PC-3 (cell line): ENCODE results near the gene PLCL1. TPM values are rescaled to one million over a fixed set of nuclear protein-coding genes. Genes with fewer than 3 reads are reported as not detected.

Experiments used
- ATAC-seq: fragments of 200-7000 bp; cut with Tn5 transposase; 2 replicates; pipeline ENCODE4 v1.9.1; 2020; ENCODE audit warnings: mild to moderate bottlenecking, moderate library complexity
- BruUV-seq: library from RNA; stranded (reverse); fragments of 400-500 nt; replicated peaks from 2 replicates; lab custom pipeline; 2021; lab: Mats Ljungman, UMichigan
- CTCF ChIA-PET: fragments of 300-600 bp; sonication (Branson Sonifier 250); formaldehyde crosslinking; loops from one replicate; lab custom pipeline; 2022; ENCODE audit warnings: antibody characterized with exemption; lab: Charles Lee
- POLR2A ChIA-PET: fragments of 300-600 bp; sonication (Branson Sonifier 250); formaldehyde crosslinking; loops from one replicate; lab custom pipeline; 2022; ENCODE audit warnings: antibody characterized with exemption; ENCODE audit not compliant: unreplicated experiment; lab: Charles Lee
- DNase-seq: peaks from one replicate; pipeline ENCODE4 v3.0.0-alpha.2; 2015
- H2AFZ ChIP-seq: fragments of 300-600 bp; sonication (generic); 2 replicates; pipeline ENCODE4 v1.6.0; 2016; ENCODE audit warnings: antibody characterized with exemption, low read length
- H3F3A ChIP-seq: fragments of 300-600 bp; sonication (generic); one replicate; pipeline ENCODE4 v1.6.0; 2017; ENCODE audit warnings: antibody characterized with exemption, low read length, control low read depth, mild to moderate bottlenecking; ENCODE audit not compliant: unreplicated experiment
- H3K27ac ChIP-seq: fragments of 300-600 bp; sonication (generic); 2 replicates; pipeline ENCODE4 v1.5.1; 2016; ENCODE audit warnings: mild to moderate bottlenecking, low read length
- H3K27me3 ChIP-seq: fragments of 300-600 bp; sonication (generic); 2 replicates; pipeline ENCODE4 v1.6.1; 2016; ENCODE audit warnings: low read length, mixed read lengths
- H3K36me3 ChIP-seq: fragments of 300-600 bp; sonication (generic); 2 replicates; pipeline ENCODE4 v1.6.1; 2016; ENCODE audit warnings: low read depth, mixed run types, low read length, mixed read lengths
- H3K4me1 ChIP-seq: fragments of 300-600 bp; sonication (generic); 2 replicates; pipeline ENCODE4 v1.5.1; 2016; ENCODE audit warnings: low read length; ENCODE audit not compliant: insufficient read depth
- H3K4me2 ChIP-seq: fragments of 300-600 bp; sonication (generic); 2 replicates; pipeline ENCODE4 v1.6.0; 2016; ENCODE audit warnings: low read length
- H3K4me3 ChIP-seq: fragments of 300-600 bp; sonication (generic); 2 replicates; pipeline ENCODE4 v1.5.1; 2016; ENCODE audit warnings: mild to moderate bottlenecking, low read length, mixed read lengths
- H3K79me2 ChIP-seq: fragments of 300-600 bp; sonication (generic); 2 replicates; pipeline ENCODE4 v1.6.1; 2017; ENCODE audit warnings: low read length, mixed read lengths
- H3K9ac ChIP-seq: fragments of 300-600 bp; sonication (generic); 2 replicates; pipeline ENCODE4 v1.6.0; 2016; ENCODE audit warnings: mild to moderate bottlenecking, low read length
- H3K9me2 ChIP-seq: fragments of 300-600 bp; sonication (generic); replicated peaks from 2 replicates; pipeline ENCODE4 v1.6.1; 2016; ENCODE audit warnings: mixed run types, low read length, mixed read lengths
- H3K9me3 ChIP-seq: fragments of 300-600 bp; sonication (generic); 2 replicates; pipeline ENCODE4 v1.6.1; 2016; ENCODE audit warnings: low read length, mixed read lengths
- H4K20me1 ChIP-seq: fragments of 300-600 bp; sonication (generic); 2 replicates; pipeline ENCODE4 v1.6.1; 2016; ENCODE audit warnings: low read length, mixed read lengths
- CTCF ChIP-seq: fragments of 300-600 bp; sonication (generic); conservative IDR thresholded peaks from 2 replicates; pipeline ENCODE4 v1.5.1; 2017; ENCODE audit warnings: antibody characterized with exemption, low read depth, mild to moderate bottlenecking, low read length
- EZH2 ChIP-seq: fragments of 300-600 bp; sonication (generic); IDR thresholded peaks from one replicate; pipeline ENCODE4 v1.6.1; 2017; ENCODE audit warnings: antibody characterized with exemption, mild to moderate bottlenecking, low read length; ENCODE audit not compliant: unreplicated experiment
- EZH2phosphoT487 ChIP-seq: fragments of 300-600 bp; sonication (generic); IDR thresholded peaks from 2 replicates; pipeline ENCODE4 v1.6.1; 2018; ENCODE audit warnings: mild to moderate bottlenecking, antibody characterized with exemption, low read length, borderline replicate concordance
- intact Hi-C: fragments of 100-400 bp; cut with micrococcal nuclease; formaldehyde crosslinking; loops from 2 replicates; pipeline ENCODE4 v1.9.0; 2023
- total RNA-seq: library from RNA; depleted of rRNA; stranded (reverse); fragments of >200 nt; gene quantifications from 2 replicates; pipeline ENCODE4 v1.2.3, GENCODE V29; 2014

The PLCL1 gene
- total RNA-seq, 1 experiment from 2014 or later = not detected

GRCh38 chr2:197915548-197916265 is 111.3 kb downstream of the PLCL1 start:
- Histone ChIP-seq H3K9me3 (no peaks in the 10 kb centered on the region), H3K36me3 (no peaks in the 10 kb centered on the region), H3K27me3 (peaks cover 16% of the 10 kb centered on the region), H3K4me1 (no peaks in the 10 kb centered on the region), H3K4me2 (no peak overlapping the region), H3K4me3 (no peak overlapping the region), H2AFZ (no peak overlapping the region), H3K27ac (no peak overlapping the region), H3K9me2 (no peaks in the 10 kb centered on the region), H4K20me1 (no peaks in the 10 kb centered on the region), H3K79me2 (no peaks in the 10 kb centered on the region), H3K9ac (no peak overlapping the region), H3F3A (no peaks in the 10 kb centered on the region)
- intact Hi-C loops = no loop called here
- DNase-seq = no peak
- CTCF ChIA-PET = no interaction called here
- no TSS peak for BruUV-seq
- ATAC-seq = no peak
- no peak for TF ChIP-seq EZH2phosphoT487
- no peak for TF ChIP-seq CTCF
- no peak for TF ChIP-seq EZH2
- POLR2A ChIA-PET = no interaction called here

GRCh38 chr2:197919487-197919886 is 115.1 kb downstream of the PLCL1 start:
- no peak overlapping the region for H2AFZ ChIP-seq
- no peak overlapping the region for H3K9ac ChIP-seq
- ChIA-PET CTCF (no interaction called here), POLR2A (no interaction called here)
- intact Hi-C loops = no loop called here
- no peaks in the 10 kb centered on the region for H4K20me1 ChIP-seq
- H3K79me2 ChIP-seq = no peaks in the 10 kb centered on the region
- no peaks in the 10 kb centered on the region for H3K36me3 ChIP-seq
- no TSS peak for BruUV-seq
- no peak overlapping the region for H3K4me2 ChIP-seq
- no peak for ATAC-seq
- H3K4me1 ChIP-seq = no peaks in the 10 kb centered on the region
- no peak for TF ChIP-seq EZH2
- TF ChIP-seq EZH2phosphoT487 = no peak
- no peak for TF ChIP-seq CTCF
- DNase-seq = no peak
- H3K27ac ChIP-seq = no peak overlapping the region
- H3K9me3 ChIP-seq = no peaks in the 10 kb centered on the region
- no peak overlapping the region for H3K4me3 ChIP-seq
- H3F3A ChIP-seq = no peaks in the 10 kb centered on the region
- no peaks in the 10 kb centered on the region for H3K9me2 ChIP-seq
- H3K27me3 ChIP-seq = peaks cover 10% of the 10 kb centered on the region

- Histone ChIP-seq H3K9ac (no peak overlapping the region), H2AFZ (no peak overlapping the region), H3F3A (no peaks in the 10 kb centered on the region), H3K9me3 (no peaks in the 10 kb centered on the region), H3K27me3 (peaks cover 8% of the 10 kb centered on the region), H3K4me3 (no peak overlapping the region), H4K20me1 (no peaks in the 10 kb centered on the region), H3K4me1 (no peaks in the 10 kb centered on the region), H3K36me3 (no peaks in the 10 kb centered on the region), H3K4me2 (no peak overlapping the region), H3K27ac (no peak overlapping the region), H3K9me2 (no peaks in the 10 kb centered on the region), H3K79me2 (no peaks in the 10 kb centered on the region)
- BruUV-seq = no TSS peak
- ChIA-PET CTCF (no interaction called here), POLR2A (no interaction called here)
- ATAC-seq (no peak), DNase-seq (no peak)
- intact Hi-C loops = no loop called here
- TF ChIP-seq EZH2phosphoT487 (no peak), EZH2 (no peak), CTCF (no peak)
Measured at GRCh38 chr2:197920088-197920487, 115.7 kb downstream of the PLCL1 start.
